HCT116 (cell line): ENCODE data around the gene DSG1. TPM values are rescaled to one million over a fixed set of nuclear protein-coding genes. Genes with fewer than 3 reads are reported as not detected.

ENCODE experiments used
- ATAC-seq: fragments of 200-7000 bp; cut with Tn5 transposase; 2 replicates; pipeline ENCODE4 v1.9.1; 2020; ENCODE audit warnings: mild to moderate bottlenecking, moderate library complexity
- BruUV-seq: library from RNA; stranded (reverse); fragments of 400-500 nt; replicated peaks from 2 replicates; lab custom pipeline; 2021; lab: Mats Ljungman, UMichigan
- CTCF ChIA-PET: fragments of 300-600 bp; sonication (Branson Sonifier 250); formaldehyde crosslinking; loops from one replicate; lab custom pipeline; 2021; ENCODE audit warnings: antibody characterized with exemption; lab: Charles Lee
- POLR2A ChIA-PET: fragments of 300-600, 350-600 bp; sonication (Branson Sonifier 250); formaldehyde crosslinking; loops from one replicate; lab custom pipeline; 2021; ENCODE audit warnings: antibody characterized with exemption; lab: Charles Lee
- RAD21 ChIA-PET, 2 experiments: fragments of 300-600 bp; sonication (Branson Sonifier 250); formaldehyde crosslinking; loops; one replicate each; lab custom pipeline; 2023; ENCODE audit warnings: low total read pairs in 2 of 2; ENCODE audit not compliant: uncharacterized antibody in 2 of 2, unreplicated experiment in 2 of 2, low non-redundant PET in 1 of 2; lab: Charles Lee
- DNase-seq: peaks from one replicate; pipeline ENCODE4 v3.0.0-alpha.2; 2010; ENCODE audit warnings: low read depth, low spot score
- H2AFZ ChIP-seq: fragments of 200-600 bp; shearing (Covaris generic), sonication (generic); 2 replicates; pipeline ENCODE4 v1.6.1; 2017; ENCODE audit warnings: low read depth, mixed run types, mixed read lengths, antibody characterized with exemption, low read length; ENCODE audit not compliant: poor library complexity, severe bottlenecking
- H3K27ac ChIP-seq: 2 replicates; pipeline ENCODE4 v1.5.1; 2012; ENCODE audit warnings: low read depth, low read length
- H3K27me3 ChIP-seq: fragments of 200-600 bp; sonication (generic); 2 replicates; pipeline ENCODE4 v1.6.1; 2016; ENCODE audit warnings: mixed run types, low read length, mixed read lengths; ENCODE audit not compliant: insufficient read depth
- H3K36me3 ChIP-seq, 2 experiments: fragments of 200-500 bp in 1 of 2; fragments of 200-600 bp in 1 of 2; sonication (Bioruptor generic) in 1 of 2; sonication (generic) in 1 of 2; 2 replicates each; pipeline versions ENCODE4 v1.5.1 to v1.6.1; 2014 to 2016; ENCODE audit warnings: low read length in 2 of 2, inconsistent platforms in 1 of 2, mixed read lengths in 1 of 2, mixed run types in 1 of 2; ENCODE audit not compliant: insufficient read depth in 2 of 2, control insufficient read depth in 1 of 2
- H3K4me1 ChIP-seq, 2 experiments: fragments of 200-600 bp in 1 of 2; sonication (generic) in 1 of 2; 2 replicates each; pipeline versions ENCODE4 v1.5.1 to v1.6.1; 2012 to 2017; ENCODE audit warnings: low read length in 2 of 2, inconsistent platforms in 1 of 2, mild to moderate bottlenecking in 1 of 2, mixed read lengths in 1 of 2, mixed run types in 1 of 2, moderate library complexity in 1 of 2; ENCODE audit not compliant: insufficient read depth in 2 of 2, control insufficient read depth in 1 of 2
- H3K4me2 ChIP-seq: fragments of 200-600 bp; sonication (generic); 2 replicates; pipeline ENCODE4 v1.6.1; 2017; ENCODE audit warnings: mixed run types, low read length, mixed read lengths
- H3K4me3 ChIP-seq, 2 experiments: fragments of 200-600 bp in 1 of 2; sonication (generic) in 1 of 2; replicated peaks in 1 of 2; 2 replicates each; pipeline ENCODE4 v1.5.1; 2011 to 2016; ENCODE audit warnings: low read length in 2 of 2, control low read depth in 1 of 2, low read depth in 1 of 2, mild to moderate bottlenecking in 1 of 2, mixed read lengths in 1 of 2, mixed run types in 1 of 2
- H3K79me2 ChIP-seq: fragments of 200-600 bp; sonication (generic); 2 replicates; pipeline ENCODE4 v1.6.1; 2017; ENCODE audit warnings: mild to moderate bottlenecking, mixed run types, low read length, moderate library complexity, mixed read lengths; ENCODE audit not compliant: insufficient read depth
- H3K9ac ChIP-seq: fragments of 200-600 bp; sonication (generic); 2 replicates; pipeline ENCODE4 v1.6.1; 2016; ENCODE audit warnings: low read length, mixed read lengths
- H3K9me2 ChIP-seq: fragments of 200-600 bp; sonication (generic), shearing (Covaris generic); 2 replicates; pipeline ENCODE4 v1.6.1; 2017; ENCODE audit warnings: mixed run types, mild to moderate bottlenecking, moderate library complexity; ENCODE audit not compliant: insufficient read depth
- H3K9me3 ChIP-seq, 2 experiments: fragments of 200-500 bp in 1 of 2; fragments of 200-600 bp in 1 of 2; sonication (Bioruptor generic) in 1 of 2; sonication (generic) in 1 of 2; 2 replicates each; pipeline ENCODE4 v1.6.1; 2014 to 2017; ENCODE audit warnings: low read length in 2 of 2, mixed read lengths in 2 of 2, inconsistent platforms in 1 of 2, low read depth in 1 of 2, mild to moderate bottlenecking in 1 of 2, mixed run types in 1 of 2, moderate library complexity in 1 of 2; ENCODE audit not compliant: control insufficient read depth in 1 of 2, insufficient read depth in 1 of 2
- H4K20me1 ChIP-seq: fragments of 200-600 bp; sonication (generic), shearing (Covaris generic); 2 replicates; pipeline ENCODE4 v1.6.1; 2017; ENCODE audit warnings: mixed run types, mild to moderate bottlenecking, moderate library complexity; ENCODE audit not compliant: insufficient read depth
- CBX3 ChIP-seq: IDR thresholded peaks from 2 replicates; pipeline ENCODE4 v1.6.1; 2012; ENCODE audit warnings: low read depth
- CTCF ChIP-seq, 3 experiments: fragments of 200-600 bp in 1 of 3; sonication (generic) in 1 of 3; IDR thresholded peaks in 2 of 3; conservative IDR thresholded peaks in 1 of 3; 2 replicates each; pipeline ENCODE4 v1.5.1; 2012 to 2017; ENCODE audit warnings: low read depth in 2 of 3, low read length in 2 of 3, antibody characterized with exemption in 1 of 3, borderline replicate concordance in 1 of 3, control low read depth in 1 of 3, mild to moderate bottlenecking in 1 of 3, mixed read lengths in 1 of 3, mixed run types in 1 of 3, moderate library complexity in 1 of 3; ENCODE audit not compliant: insufficient read depth in 1 of 3
- EGR1 ChIP-seq: IDR thresholded peaks from 2 replicates; pipeline ENCODE4 v1.6.1; 2012; ENCODE audit warnings: low read depth
- EZH2 ChIP-seq: fragments of 200-600 bp; sonication (generic); IDR thresholded peaks from 2 replicates; pipeline ENCODE4 v1.6.1; 2017; ENCODE audit warnings: antibody characterized with exemption, mixed run types
- FOSL1 ChIP-seq: IDR thresholded peaks from 2 replicates; pipeline ENCODE4 v1.6.1; 2012; ENCODE audit warnings: low read depth
- JUND ChIP-seq: IDR thresholded peaks from 2 replicates; pipeline ENCODE4 v1.6.1; 2012
- MAX ChIP-seq: IDR thresholded peaks from 2 replicates; pipeline ENCODE4 v1.6.1; 2012
- POLR2A ChIP-seq: IDR thresholded peaks from 2 replicates; pipeline ENCODE4 v1.7.0; 2011; ENCODE audit warnings: borderline replicate concordance; ENCODE audit not compliant: insufficient read depth, insufficient read length; ENCODE audit errors: extremely low read depth
- POLR2AphosphoS5 ChIP-seq: IDR thresholded peaks from 2 replicates; pipeline ENCODE4 v1.6.1; 2011; ENCODE audit warnings: mild to moderate bottlenecking, low read depth, low read length, moderate library complexity
- RAD21 ChIP-seq: IDR thresholded peaks from 2 replicates; pipeline ENCODE4 v1.6.1; 2012; ENCODE audit warnings: low read depth, mild to moderate bottlenecking
- SIN3A ChIP-seq: IDR thresholded peaks from 2 replicates; pipeline ENCODE4 v1.6.1; 2012; ENCODE audit warnings: low read depth
- SP1 ChIP-seq: IDR thresholded peaks from 2 replicates; pipeline ENCODE4 v1.6.1; 2012; ENCODE audit warnings: low read depth
- YY1 ChIP-seq: IDR thresholded peaks from 2 replicates; pipeline ENCODE4 v1.6.1; 2011; ENCODE audit warnings: low read length, low read depth, moderate library complexity, mild to moderate bottlenecking; ENCODE audit not compliant: insufficient replicate concordance; ENCODE audit errors: extremely low read depth
- ZBTB33 ChIP-seq: IDR thresholded peaks from 2 replicates; pipeline ENCODE4 v1.6.1; 2011; ENCODE audit warnings: mild to moderate bottlenecking, low read length, moderate library complexity; ENCODE audit not compliant: insufficient replicate concordance; ENCODE audit errors: extremely low read depth
- intact Hi-C: fragments of 100-400 bp; cut with micrococcal nuclease; formaldehyde crosslinking; loops from 2 replicates; pipeline ENCODE4 v1.10.0; 2022
- total RNA-seq: library from RNA; stranded (reverse); gene quantifications from one replicate; pipeline ENCODE4 v1.2.1, GENCODE V29; 2021; ENCODE audit not compliant: unreplicated experiment

The DSG1 gene
- total RNA-seq, 1 experiment from 2014 or later: not detected

- no peak for TF ChIP-seq RAD21
- TF ChIP-seq CBX3: no peak
Observed at GRCh38 chr18:31382107-31382506, 64.1 kb downstream of the DSG1 start (continued).

GRCh38 chr18:31386741-31387140 lies 68.8 kb downstream of the DSG1 start:
- DNase-seq (no peak), ATAC-seq (no peak)
- RAD21 ChIA-PET: no interaction called here
- Histone ChIP-seq H3K4me1 (no peaks in the 10 kb centered on the region), H2AFZ (no peak overlapping the region), H3K9me2 (no peaks in the 10 kb centered on the region; the same call in 1 of the 2 replicates), H3K27me3 (no peaks in the 10 kb centered on the region), H3K4me3 (no peak overlapping the region), H3K36me3 (no peaks in the 10 kb centered on the region), H3K27ac (no peak overlapping the region), H3K4me2 (no peak overlapping the region), H3K79me2 (no peaks in the 10 kb centered on the region), H3K9me3 (no peaks in the 10 kb centered on the region), H4K20me1 (no peaks in the 10 kb centered on the region), H3K9ac (no peak overlapping the region)
- TF ChIP-seq MAX: no peak
- no peak for TF ChIP-seq EZH2
- no peak for TF ChIP-seq POLR2AphosphoS5
- TF ChIP-seq POLR2A: no peak
- no peak for TF ChIP-seq RAD21
- TF ChIP-seq SIN3A: no peak
- TF ChIP-seq JUND: no peak
- no peak for TF ChIP-seq YY1
- no peak for TF ChIP-seq ZBTB33
- no peak for TF ChIP-seq CTCF (IDR thresholded peaks at IDR 0.05 in 2 of 3, conservative IDR thresholded peaks at IDR 0.05 in 1 of 3; ENCODE audit: borderline replicate concordance in 1 of 3, insufficient read depth in 1 of 3, low read depth in 2 of 3, low read length in 2 of 3)
- no peak for TF ChIP-seq EGR1
- no peak for TF ChIP-seq FOSL1
- no peak for TF ChIP-seq SP1
- intact Hi-C loops: no loop called here
- CTCF ChIA-PET: no interaction called here
- POLR2A ChIA-PET: no interaction called here
- no TSS peak for BruUV-seq
